ENCODE data around the gene PTGIS. TPM values are rescaled to one million over a fixed set of nuclear protein-coding genes. Genes with fewer than 3 reads are reported as not detected.

The PTGIS gene
- polyA plus RNA-seq, 1 donor (not counting 4 experiments of a cell fraction or from before 2014, with no cell fraction given), result not detected

GRCh38 chr20:49496043-49496442, 71.9 kb downstream of the PTGIS start:
- dilution Hi-C loops (cut with MboI; ENCODE audit: extremely low pct_ligation_motif_present, low sequenced_read_pairs), result loop anchor here (10.0 kb wide), 1 partner anchor 171 kb away; no protein-coding TSS in a partner anchor
- FAIRE-seq, result no peak

GRCh38 chr20:49490689-49491088, 77.2 kb downstream of the PTGIS start:
- dilution Hi-C loops (cut with MboI; ENCODE audit: extremely low pct_ligation_motif_present, low sequenced_read_pairs), result loop anchor here (10.0 kb wide), 1 partner anchor 166 kb away; no protein-coding TSS in a partner anchor
- H3K9ac ChIP-seq (ENCODE audit: control insufficient read depth, extremely low read depth, insufficient read depth, low read length), result no peak overlapping the region
- no peak for TF ChIP-seq EZH2 (IDR thresholded peaks at IDR 0.05; ENCODE audit: low read length)
- no peak for TF ChIP-seq CTCF (optimal IDR thresholded peaks at IDR 0.05 in 1 of 3, IDR thresholded peaks at IDR 0.05 in 1 of 3, conservative IDR thresholded peaks at IDR 0.05 in 1 of 3; ENCODE audit: extremely low read depth in 1 of 3, insufficient read depth in 2 of 3, low read length in 3 of 3)
- no peaks in the 10 kb centered on the region for H3K36me3 ChIP-seq (ENCODE audit: control insufficient read depth in 2 of 2, extremely low read depth in 1 of 2, insufficient read depth in 2 of 2, low read length in 2 of 2)
- H3K9me3 ChIP-seq (ENCODE audit: control insufficient read depth, low read depth, low read length), result no peaks in the 10 kb centered on the region
- no peak overlapping the region for H3K4me2 ChIP-seq (ENCODE audit: control insufficient read depth, extremely low read depth, insufficient read depth, low read depth, low read length)
- H3K27ac ChIP-seq (ENCODE audit: control insufficient read depth, insufficient read depth, low read length), result no peak overlapping the region
- H3K9me1 ChIP-seq (ENCODE audit: control insufficient read depth, extremely low read depth, insufficient read depth, low read length), result no peaks in the 10 kb centered on the region
- DNase-seq (ENCODE audit: low read depth, low spot score), result no peak
- H2AFZ ChIP-seq (ENCODE audit: control insufficient read depth, low read length), result no peak overlapping the region
- H3K4me3 ChIP-seq (ENCODE audit: control insufficient read depth in 2 of 3, extremely low read depth in 1 of 3, insufficient read depth in 2 of 3, low read depth in 1 of 3, low read length in 3 of 3), result no peak overlapping the region
- H4K20me1 ChIP-seq (ENCODE audit: control insufficient read depth, extremely low read depth, insufficient read depth, low read length), result no peaks in the 10 kb centered on the region
- H3K79me2 ChIP-seq (ENCODE audit: control insufficient read depth, insufficient read depth, low read length), result no peaks in the 10 kb centered on the region
- FAIRE-seq, result no peak
- no peaks in the 10 kb centered on the region for H3K4me1 ChIP-seq (ENCODE audit: control insufficient read depth, extremely low read depth, insufficient read depth, low read length)
- H3K27me3 ChIP-seq (ENCODE audit: control insufficient read depth, extremely low read depth, insufficient read depth, low read length), result peaks cover 19% of the 10 kb centered on the region

More at GRCh38 chr20:49496043-49496442, 71.9 kb downstream of the PTGIS start:
- no peaks in the 10 kb centered on the region for H3K36me3 ChIP-seq (ENCODE audit: control insufficient read depth in 2 of 2, extremely low read depth in 1 of 2, insufficient read depth in 2 of 2, low read length in 2 of 2)
- H3K4me1 ChIP-seq (ENCODE audit: control insufficient read depth, extremely low read depth, insufficient read depth, low read length), result no peaks in the 10 kb centered on the region
- no peak overlapping the region for H3K4me3 ChIP-seq (ENCODE audit: control insufficient read depth in 2 of 3, extremely low read depth in 1 of 3, insufficient read depth in 2 of 3, low read depth in 1 of 3, low read length in 3 of 3)
- H3K27ac ChIP-seq (ENCODE audit: control insufficient read depth, insufficient read depth, low read length), result no peak overlapping the region
- TF ChIP-seq EZH2 (IDR thresholded peaks at IDR 0.05; ENCODE audit: low read length), result no peak
- H3K4me2 ChIP-seq (ENCODE audit: control insufficient read depth, extremely low read depth, insufficient read depth, low read depth, low read length), result no peak overlapping the region
- H3K9me1 ChIP-seq (ENCODE audit: control insufficient read depth, extremely low read depth, insufficient read depth, low read length), result no peaks in the 10 kb centered on the region
- no peaks in the 10 kb centered on the region for H3K79me2 ChIP-seq (ENCODE audit: control insufficient read depth, insufficient read depth, low read length)
- no peak for DNase-seq (ENCODE audit: low read depth, low spot score)
- H3K9me3 ChIP-seq (ENCODE audit: control insufficient read depth, low read depth, low read length), result no peaks in the 10 kb centered on the region
- no peak overlapping the region for H2AFZ ChIP-seq (ENCODE audit: control insufficient read depth, low read length)
- no peaks in the 10 kb centered on the region for H4K20me1 ChIP-seq (ENCODE audit: control insufficient read depth, extremely low read depth, insufficient read depth, low read length)
- no peak overlapping the region for H3K9ac ChIP-seq (ENCODE audit: control insufficient read depth, extremely low read depth, insufficient read depth, low read length)
- peaks cover 20% of the 10 kb centered on the region for H3K27me3 ChIP-seq (ENCODE audit: control insufficient read depth, extremely low read depth, insufficient read depth, low read length)

GRCh38 chr20:49489688-49490087, 78.2 kb downstream of the PTGIS start:
- Histone ChIP-seq H3K79me2 (ENCODE audit: control insufficient read depth, insufficient read depth, low read length) (no peaks in the 10 kb centered on the region), H4K20me1 (ENCODE audit: control insufficient read depth, extremely low read depth, insufficient read depth, low read length) (no peaks in the 10 kb centered on the region), H3K4me2 (ENCODE audit: control insufficient read depth, extremely low read depth, insufficient read depth, low read depth, low read length) (no peak overlapping the region), H3K9me3 (ENCODE audit: control insufficient read depth, low read depth, low read length) (no peaks in the 10 kb centered on the region), H3K9me1 (ENCODE audit: control insufficient read depth, extremely low read depth, insufficient read depth, low read length) (no peaks in the 10 kb centered on the region), H3K27ac (ENCODE audit: control insufficient read depth, insufficient read depth, low read length) (no peak overlapping the region), H3K27me3 (ENCODE audit: control insufficient read depth, extremely low read depth, insufficient read depth, low read length) (peaks cover 25% of the 10 kb centered on the region), H3K4me3 (ENCODE audit: control insufficient read depth in 2 of 3, extremely low read depth in 1 of 3, insufficient read depth in 2 of 3, low read depth in 1 of 3, low read length in 3 of 3) (no peak overlapping the region), H3K4me1 (ENCODE audit: control insufficient read depth, extremely low read depth, insufficient read depth, low read length) (no peaks in the 10 kb centered on the region), H3K36me3 (ENCODE audit: control insufficient read depth in 2 of 2, extremely low read depth in 1 of 2, insufficient read depth in 2 of 2, low read length in 2 of 2) (no peaks in the 10 kb centered on the region), H2AFZ (ENCODE audit: control insufficient read depth, low read length) (no peak overlapping the region), H3K9ac (ENCODE audit: control insufficient read depth, extremely low read depth, insufficient read depth, low read length) (no peak overlapping the region)
- DNase-seq (ENCODE audit: low read depth, low spot score) (no peak), FAIRE-seq (no peak)
- dilution Hi-C loops (cut with MboI; ENCODE audit: extremely low pct_ligation_motif_present, low sequenced_read_pairs), result loop anchor here (10.0 kb wide), 1 partner anchor 165 kb away; no protein-coding TSS in a partner anchor
- no peak for TF ChIP-seq EZH2 (IDR thresholded peaks at IDR 0.05; ENCODE audit: low read length)
- no peak for TF ChIP-seq CTCF (optimal IDR thresholded peaks at IDR 0.05 in 1 of 3, IDR thresholded peaks at IDR 0.05 in 1 of 3, conservative IDR thresholded peaks at IDR 0.05 in 1 of 3; ENCODE audit: extremely low read depth in 1 of 3, insufficient read depth in 2 of 3, low read length in 3 of 3)

Data from keratinocyte (primary cell).